Measurements from ENCODE around the gene CNDP1.

GRCh38 chr18:74507927-74508326, 26.4 kb upstream of the CNDP1 start:
- no peak for TF ChIP-seq CTCF (IDR thresholded peaks at IDR 0.05; ENCODE audit: poor library complexity, severe bottlenecking)
- no peak for TF ChIP-seq EZH2 (IDR thresholded peaks at IDR 0.05; ENCODE audit: borderline replicate concordance, insufficient read depth, low read length, poor library complexity, severe bottlenecking)
- no peak for TF ChIP-seq POLR2AphosphoS5 (IDR thresholded peaks at IDR 0.05)
